Measurements from ENCODE around the gene GDF7. TPM values are rescaled to one million over a fixed set of nuclear protein-coding genes. Genes with fewer than 3 reads are reported as not detected.

GDF7 gene
- total RNA-seq, 1 experiment from 2014 or later, result 0.02 TPM

DNA sequence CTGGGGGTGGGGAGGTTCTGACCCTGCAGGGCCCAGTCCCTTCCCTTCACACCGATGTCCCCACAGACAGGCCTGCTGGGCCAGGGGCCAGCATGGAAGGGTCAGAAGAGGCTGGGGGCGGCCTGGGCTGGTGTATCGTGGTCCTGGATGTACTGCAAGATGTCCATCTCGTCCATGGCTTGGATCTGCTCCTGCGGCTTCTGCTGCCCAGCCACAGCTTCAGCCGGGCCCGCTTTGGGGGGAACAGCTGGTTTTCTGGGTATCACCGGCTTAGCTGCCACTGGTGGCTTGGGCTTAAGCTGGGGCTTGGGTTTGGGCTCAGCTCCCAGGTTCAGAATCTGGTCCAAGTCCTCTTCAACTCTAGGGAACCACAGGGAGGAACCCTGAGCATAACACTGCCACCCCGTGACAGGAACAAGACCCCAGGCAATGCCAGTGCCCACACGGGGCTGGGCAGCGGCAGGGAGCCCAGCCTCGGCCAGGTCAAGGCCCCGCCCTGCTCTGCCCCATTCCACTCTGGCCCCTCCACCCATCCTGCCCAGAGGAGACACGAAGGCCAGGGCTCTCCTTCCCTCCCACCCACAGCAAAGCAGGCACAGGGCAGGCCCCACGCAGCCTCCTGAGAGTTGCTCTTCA is 47.9 kb upstream of the GDF7 start:
- Histone ChIP-seq H3K79me2 (ENCODE audit: insufficient read depth, low read length) (no peaks in the 10 kb centered on the region), H3K9me3 (ENCODE audit: control insufficient read depth in 1 of 2, insufficient read depth in 1 of 2, low read depth in 1 of 2, low read length in 2 of 2) (no peaks in the 10 kb centered on the region), H3K4me3 (replicated peaks in 1 of 2; ENCODE audit: low read depth in 1 of 2, low read length in 2 of 2) (no peak overlapping the region), H3K27me3 (ENCODE audit: insufficient read depth, low read length) (no peaks in the 10 kb centered on the region), H3K9me2 (ENCODE audit: insufficient read depth) (no peaks in the 10 kb centered on the region), H3K4me2 (ENCODE audit: low read length) (no peak overlapping the region), H2AFZ (ENCODE audit: low read depth, low read length, poor library complexity, severe bottlenecking) (no peak overlapping the region), H3K27ac (ENCODE audit: low read depth, low read length) (no peak overlapping the region), H3K9ac (ENCODE audit: low read length) (no peak overlapping the region), H3K4me1 (ENCODE audit: control insufficient read depth in 1 of 2, insufficient read depth in 2 of 2, low read length in 2 of 2) (peaks cover 27 to 38% of the 10 kb centered on the region in 2 experiments; a peak in 3 of 4 replicates), H3K36me3 (ENCODE audit: control insufficient read depth in 1 of 2, insufficient read depth in 2 of 2, low read length in 2 of 2) (peaks cover 0 to 4% of the 10 kb centered on the region in 2 experiments; a peak in 1 of 4 replicates), H4K20me1 (ENCODE audit: insufficient read depth) (no peaks in the 10 kb centered on the region)
- CTCF ChIA-PET, result no interaction called here
- POLR2A ChIA-PET, result interaction anchor here (2.3 kb wide), 1 partner anchor 172 kb away, joined by 8 read pairs; the partner anchor contains the start of gene RHOB
- RAD21 ChIA-PET (ENCODE audit: low non-redundant PET in 1 of 2, low total read pairs in 2 of 2, uncharacterized antibody in 2 of 2, unreplicated experiment in 2 of 2), result no interaction called here
- no peak for DNase-seq (ENCODE audit: low read depth, low spot score)
- TF ChIP-seq ZFX (IDR thresholded peaks at IDR 0.05) (no peak), SIN3A (IDR thresholded peaks at IDR 0.05; ENCODE audit: low read depth) (no peak), FOSL1 (IDR thresholded peaks at IDR 0.05; ENCODE audit: low read depth) (no peak), EZH2 (IDR thresholded peaks at IDR 0.05) (no peak), ELF1 (IDR thresholded peaks at IDR 0.05; ENCODE audit: borderline replicate concordance, low read depth) (no peak), TCF7L2 (IDR thresholded peaks at IDR 0.05; ENCODE audit: borderline replicate concordance, extremely low read depth, insufficient read depth, insufficient read length) (no peak), CBX3 (IDR thresholded peaks at IDR 0.05; ENCODE audit: low read depth) (no peak), YY1 (IDR thresholded peaks at IDR 0.05; ENCODE audit: extremely low read depth, insufficient replicate concordance, low read depth, low read length) (no peak), RAD21 (IDR thresholded peaks at IDR 0.05; ENCODE audit: low read depth) (no peak), SP1 (IDR thresholded peaks at IDR 0.05; ENCODE audit: low read depth) (no peak), ZNF274 (IDR thresholded peaks at IDR 0.05; ENCODE audit: low read depth, low read length) (no peak), EGR1 (IDR thresholded peaks at IDR 0.05; ENCODE audit: low read depth) (no peak), JUND (IDR thresholded peaks at IDR 0.05) (no peak), SRF (IDR thresholded peaks at IDR 0.05; ENCODE audit: low read depth) (no peak)
- TF ChIP-seq, protein P1, sequence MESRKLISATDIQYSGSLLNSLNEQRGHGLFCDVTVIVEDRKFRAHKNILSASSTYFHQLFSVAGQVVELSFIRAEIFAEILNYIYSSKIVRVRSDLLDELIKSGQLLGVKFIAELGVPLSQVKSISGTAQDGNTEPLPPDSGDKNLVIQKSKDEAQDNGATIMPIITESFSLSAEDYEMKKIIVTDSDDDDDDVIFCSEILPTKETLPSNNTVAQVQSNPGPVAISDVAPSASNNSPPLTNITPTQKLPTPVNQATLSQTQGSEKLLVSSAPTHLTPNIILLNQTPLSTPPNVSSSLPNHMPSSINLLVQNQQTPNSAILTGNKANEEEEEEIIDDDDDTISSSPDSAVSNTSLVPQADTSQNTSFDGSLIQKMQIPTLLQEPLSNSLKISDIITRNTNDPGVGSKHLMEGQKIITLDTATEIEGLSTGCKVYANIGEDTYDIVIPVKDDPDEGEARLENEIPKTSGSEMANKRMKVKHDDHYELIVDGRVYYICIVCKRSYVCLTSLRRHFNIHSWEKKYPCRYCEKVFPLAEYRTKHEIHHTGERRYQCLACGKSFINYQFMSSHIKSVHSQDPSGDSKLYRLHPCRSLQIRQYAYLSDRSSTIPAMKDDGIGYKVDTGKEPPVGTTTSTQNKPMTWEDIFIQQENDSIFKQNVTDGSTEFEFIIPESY (IDR thresholded peaks at IDR 0.05; ENCODE audit: extremely low read depth, insufficient replicate concordance, low read length), result no peak
- TF ChIP-seq, protein P2, sequence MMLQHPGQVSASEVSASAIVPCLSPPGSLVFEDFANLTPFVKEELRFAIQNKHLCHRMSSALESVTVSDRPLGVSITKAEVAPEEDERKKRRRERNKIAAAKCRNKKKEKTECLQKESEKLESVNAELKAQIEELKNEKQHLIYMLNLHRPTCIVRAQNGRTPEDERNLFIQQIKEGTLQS (IDR thresholded peaks at IDR 0.05), result no peak
- TF ChIP-seq, protein P3, sequence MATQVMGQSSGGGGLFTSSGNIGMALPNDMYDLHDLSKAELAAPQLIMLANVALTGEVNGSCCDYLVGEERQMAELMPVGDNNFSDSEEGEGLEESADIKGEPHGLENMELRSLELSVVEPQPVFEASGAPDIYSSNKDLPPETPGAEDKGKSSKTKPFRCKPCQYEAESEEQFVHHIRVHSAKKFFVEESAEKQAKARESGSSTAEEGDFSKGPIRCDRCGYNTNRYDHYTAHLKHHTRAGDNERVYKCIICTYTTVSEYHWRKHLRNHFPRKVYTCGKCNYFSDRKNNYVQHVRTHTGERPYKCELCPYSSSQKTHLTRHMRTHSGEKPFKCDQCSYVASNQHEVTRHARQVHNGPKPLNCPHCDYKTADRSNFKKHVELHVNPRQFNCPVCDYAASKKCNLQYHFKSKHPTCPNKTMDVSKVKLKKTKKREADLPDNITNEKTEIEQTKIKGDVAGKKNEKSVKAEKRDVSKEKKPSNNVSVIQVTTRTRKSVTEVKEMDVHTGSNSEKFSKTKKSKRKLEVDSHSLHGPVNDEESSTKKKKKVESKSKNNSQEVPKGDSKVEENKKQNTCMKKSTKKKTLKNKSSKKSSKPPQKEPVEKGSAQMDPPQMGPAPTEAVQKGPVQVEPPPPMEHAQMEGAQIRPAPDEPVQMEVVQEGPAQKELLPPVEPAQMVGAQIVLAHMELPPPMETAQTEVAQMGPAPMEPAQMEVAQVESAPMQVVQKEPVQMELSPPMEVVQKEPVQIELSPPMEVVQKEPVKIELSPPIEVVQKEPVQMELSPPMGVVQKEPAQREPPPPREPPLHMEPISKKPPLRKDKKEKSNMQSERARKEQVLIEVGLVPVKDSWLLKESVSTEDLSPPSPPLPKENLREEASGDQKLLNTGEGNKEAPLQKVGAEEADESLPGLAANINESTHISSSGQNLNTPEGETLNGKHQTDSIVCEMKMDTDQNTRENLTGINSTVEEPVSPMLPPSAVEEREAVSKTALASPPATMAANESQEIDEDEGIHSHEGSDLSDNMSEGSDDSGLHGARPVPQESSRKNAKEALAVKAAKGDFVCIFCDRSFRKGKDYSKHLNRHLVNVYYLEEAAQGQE (IDR thresholded peaks at IDR 0.05; ENCODE audit: low read depth), result no peak
- TF ChIP-seq, protein P4, sequence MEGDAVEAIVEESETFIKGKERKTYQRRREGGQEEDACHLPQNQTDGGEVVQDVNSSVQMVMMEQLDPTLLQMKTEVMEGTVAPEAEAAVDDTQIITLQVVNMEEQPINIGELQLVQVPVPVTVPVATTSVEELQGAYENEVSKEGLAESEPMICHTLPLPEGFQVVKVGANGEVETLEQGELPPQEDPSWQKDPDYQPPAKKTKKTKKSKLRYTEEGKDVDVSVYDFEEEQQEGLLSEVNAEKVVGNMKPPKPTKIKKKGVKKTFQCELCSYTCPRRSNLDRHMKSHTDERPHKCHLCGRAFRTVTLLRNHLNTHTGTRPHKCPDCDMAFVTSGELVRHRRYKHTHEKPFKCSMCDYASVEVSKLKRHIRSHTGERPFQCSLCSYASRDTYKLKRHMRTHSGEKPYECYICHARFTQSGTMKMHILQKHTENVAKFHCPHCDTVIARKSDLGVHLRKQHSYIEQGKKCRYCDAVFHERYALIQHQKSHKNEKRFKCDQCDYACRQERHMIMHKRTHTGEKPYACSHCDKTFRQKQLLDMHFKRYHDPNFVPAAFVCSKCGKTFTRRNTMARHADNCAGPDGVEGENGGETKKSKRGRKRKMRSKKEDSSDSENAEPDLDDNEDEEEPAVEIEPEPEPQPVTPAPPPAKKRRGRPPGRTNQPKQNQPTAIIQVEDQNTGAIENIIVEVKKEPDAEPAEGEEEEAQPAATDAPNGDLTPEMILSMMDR (IDR thresholded peaks at IDR 0.05 in 2 of 3, conservative IDR thresholded peaks at IDR 0.05 in 1 of 3; ENCODE audit: borderline replicate concordance in 1 of 3, insufficient read depth in 1 of 3, low read depth in 2 of 3, low read length in 2 of 3), result no peak
- TF ChIP-seq, protein P5, sequence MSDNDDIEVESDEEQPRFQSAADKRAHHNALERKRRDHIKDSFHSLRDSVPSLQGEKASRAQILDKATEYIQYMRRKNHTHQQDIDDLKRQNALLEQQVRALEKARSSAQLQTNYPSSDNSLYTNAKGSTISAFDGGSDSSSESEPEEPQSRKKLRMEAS (IDR thresholded peaks at IDR 0.05), result no peak
- no peak for ATAC-seq
- intact Hi-C loops (cut with micrococcal nuclease), result no loop called here
- BruUV-seq (replicated peaks), result no TSS peak
